HG03442 (cell line): ENCODE measurements around the gene ZNF490.
"Not testable (repeated sequence)": the region's sequence is repeated elsewhere in the genome, so short reads cannot be mapped to it uniquely, and the experiment has no call there.

Experiments used
- ATAC-seq: cut with Tn5 transposase; IDR thresholded peaks from one replicate; pipeline ENCODE4 v1.9.1; 2021; ENCODE audit warnings: mild to moderate bottlenecking, moderate library complexity; ENCODE audit not compliant: unreplicated experiment

ZNF490 gene

DNA sequence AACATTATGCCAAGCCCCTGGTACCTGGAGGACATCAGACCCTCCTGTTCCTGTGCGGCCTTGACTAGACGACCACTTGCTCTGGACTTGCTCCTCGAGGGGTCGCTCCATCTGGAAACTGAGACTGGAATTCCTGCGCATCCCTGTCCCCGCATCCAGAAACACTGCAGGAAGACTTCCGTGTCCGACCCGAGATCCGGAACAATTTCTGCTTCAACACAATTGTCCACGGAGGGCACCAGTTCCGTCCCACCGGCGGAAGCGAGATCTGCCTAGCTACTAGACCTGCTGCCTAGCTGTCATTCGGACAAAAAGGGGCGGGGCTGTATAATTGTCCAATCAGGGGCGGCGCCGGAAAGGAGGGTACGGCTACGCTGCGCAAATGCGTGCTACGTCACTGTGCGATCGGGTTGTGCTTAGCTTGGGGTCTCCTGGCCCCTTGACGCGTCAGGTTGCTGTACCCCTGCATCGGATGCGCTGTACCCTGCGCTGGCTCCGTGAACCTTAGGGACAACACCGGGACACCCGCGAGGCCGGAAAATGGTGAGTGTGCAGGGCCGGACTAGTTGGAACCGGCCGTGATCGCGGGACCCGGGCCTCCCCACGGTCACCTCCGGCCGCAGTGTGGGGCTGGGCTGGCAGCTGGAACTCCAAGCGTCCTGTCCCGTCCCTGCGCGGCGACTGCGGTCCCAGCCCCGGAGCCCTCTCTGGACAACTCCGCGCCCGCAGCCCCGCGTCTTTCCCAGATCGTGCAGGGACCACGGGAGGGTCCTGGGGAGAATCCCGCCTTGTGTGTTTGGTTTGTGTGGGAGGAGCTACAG is at the start of gene ZNF490, which contains the start of gene ZNF791:
Gene ZNF490 (minus strand): TSS at position 274 of the 821 bp plus-strand sequence. CDS start 133 bp downstream, at position 141.
Gene ZNF791 (plus strand): TSS at position 381 of the 821 bp plus-strand sequence. CDS start 160 bp downstream, at position 541.
- peak; percentile 76 for ATAC-seq

- no peak for ATAC-seq
Observed at GRCh38 chr19:12657966-12658365, 47.4 kb upstream of the ZNF490 start.

DNA sequence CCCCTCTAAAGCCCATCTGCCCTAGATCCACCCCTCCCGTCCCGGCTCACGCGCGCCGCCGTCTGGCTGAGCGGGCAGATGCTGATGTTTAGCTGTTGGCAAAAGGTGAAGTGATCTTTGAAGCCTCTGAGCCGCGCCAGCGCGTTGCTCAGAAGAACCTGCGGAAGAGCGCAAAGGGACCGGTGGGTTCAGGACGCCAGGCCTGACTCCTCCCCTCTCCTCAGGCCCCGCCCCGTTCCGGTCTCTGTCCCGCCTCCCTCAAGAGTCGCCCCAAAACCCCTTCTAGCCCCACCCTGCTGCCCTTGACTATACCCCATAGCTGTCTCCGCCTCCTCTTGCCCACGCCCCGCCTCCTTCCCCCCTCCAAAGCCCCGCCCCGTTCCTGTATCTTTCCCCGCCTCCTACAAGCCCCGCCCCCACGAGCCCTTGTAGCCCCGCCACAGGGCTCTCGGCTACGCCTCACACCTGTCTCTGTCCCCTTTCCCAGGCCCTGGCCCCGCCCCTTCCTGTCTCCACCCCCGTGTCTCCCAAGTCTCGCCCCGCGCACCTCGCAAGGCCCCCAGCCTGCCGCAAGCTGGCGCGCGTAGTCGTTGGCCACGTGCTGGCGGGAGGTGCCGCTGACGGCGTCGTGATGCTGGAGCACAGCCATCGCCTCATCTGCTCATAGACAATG is 46.4 kb upstream of the ZNF490 start:
- no peak for ATAC-seq

- no peak for ATAC-seq
Observed at GRCh38 chr19:12655546-12655945, 44.9 kb upstream of the ZNF490 start.

GRCh38 chr19:12652219-12652618 is 41.6 kb upstream of the ZNF490 start:
- no peak for ATAC-seq

- no peak for ATAC-seq
Observed at GRCh38 chr19:12649941-12650340, 39.3 kb upstream of the ZNF490 start.

- ATAC-seq = no peak
Observed at GRCh38 chr19:12648088-12648487, 37.5 kb upstream of the ZNF490 start.

DNA sequence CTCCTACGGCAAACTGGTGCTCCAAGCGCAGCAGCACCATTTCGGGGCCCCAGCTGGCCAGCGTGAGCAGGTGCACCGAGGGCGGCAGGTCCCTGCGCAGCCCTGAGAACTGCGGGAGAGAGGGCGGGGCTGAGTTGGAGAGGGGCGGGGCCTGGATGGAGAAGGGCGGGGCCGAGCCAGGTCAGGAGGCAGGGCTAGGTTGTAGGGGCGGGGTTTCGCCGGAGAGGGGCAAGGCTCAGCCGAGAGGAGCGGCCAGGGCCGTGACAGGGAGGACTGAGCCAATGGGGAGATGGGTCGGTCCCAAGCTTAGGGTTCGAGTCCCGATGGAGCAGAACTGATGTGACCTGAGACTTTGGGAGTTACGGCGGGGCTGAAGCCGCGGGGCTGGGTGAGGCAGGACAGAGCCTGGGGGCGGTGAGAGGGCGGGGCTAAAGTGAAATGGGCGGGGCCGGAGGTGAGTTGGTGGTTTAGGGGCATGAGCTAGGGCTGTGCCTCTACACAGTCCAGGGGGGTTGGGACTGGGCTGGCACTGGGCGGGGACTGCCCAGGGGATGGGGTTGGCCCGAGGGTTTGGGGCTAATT is 37.0 kb upstream of the ZNF490 start:
- no peak for ATAC-seq

GRCh38 chr19:12647047-12647446 is 36.4 kb upstream of the ZNF490 start:
- no peak for ATAC-seq

DNA sequence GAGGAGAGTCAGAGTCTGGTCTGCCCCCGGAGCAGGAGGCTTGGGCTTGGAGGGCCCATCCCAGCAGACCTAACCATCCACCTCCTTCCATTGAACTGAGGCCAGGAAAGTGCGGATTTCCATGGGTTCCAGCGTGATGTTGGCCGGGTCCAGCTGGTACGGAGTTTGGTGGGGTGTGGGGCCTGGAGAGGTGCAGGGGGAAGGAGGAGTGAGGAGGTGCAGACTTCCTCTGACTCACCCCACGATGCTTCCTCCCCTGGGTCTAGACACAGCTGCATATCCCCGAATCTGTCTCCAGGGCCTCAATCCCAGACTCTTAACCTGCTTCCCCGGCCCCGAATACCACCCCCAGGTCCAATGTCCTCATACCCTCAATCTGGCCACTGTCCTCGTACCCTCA is 35.9 kb upstream of the ZNF490 start:
- no peak for ATAC-seq

- not testable (repeated sequence) for ATAC-seq
Observed at GRCh38 chr19:12643716-12644115, 33.1 kb upstream of the ZNF490 start.

DNA sequence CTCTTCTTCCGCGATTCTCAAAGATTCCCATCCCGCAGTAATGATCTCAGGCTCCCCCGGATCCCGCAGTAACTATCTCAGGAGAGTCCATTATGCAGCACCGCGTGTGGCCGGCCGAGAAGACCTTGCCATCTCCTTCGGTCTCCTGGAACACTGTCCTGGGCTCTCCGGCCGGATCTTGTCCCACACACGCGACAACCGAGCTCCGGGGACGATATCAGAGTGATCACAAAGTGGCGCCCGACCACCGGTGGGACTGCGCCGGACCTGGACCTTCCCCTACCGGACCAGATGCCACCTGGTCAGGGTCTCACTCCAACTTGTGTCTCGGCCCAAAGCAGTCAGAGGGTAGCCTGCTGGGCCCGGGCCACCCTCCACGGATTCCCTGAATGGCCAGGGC is 31.9 kb upstream of the ZNF490 start:
- ATAC-seq = no peak

DNA sequence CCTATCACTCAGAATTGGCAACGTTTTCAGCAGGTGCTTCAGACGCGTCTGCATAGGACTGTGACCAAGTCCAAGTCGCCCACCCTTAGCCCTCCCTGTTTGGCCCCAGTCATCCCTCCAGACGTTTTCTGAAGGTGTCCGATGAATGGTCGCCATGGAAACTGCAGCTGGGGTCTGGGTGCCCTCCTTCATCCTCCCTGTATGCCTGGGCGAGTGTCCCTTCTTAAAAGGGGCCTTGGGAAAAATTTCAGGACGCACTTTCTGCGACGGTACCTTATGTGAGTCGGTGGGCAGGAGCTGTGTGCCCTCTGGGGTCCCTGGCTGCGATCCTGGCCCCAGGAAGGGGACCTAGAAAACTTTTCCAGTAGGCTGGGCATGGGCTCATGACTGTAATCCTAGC is 30.8 kb upstream of the ZNF490 start:
- no peak for ATAC-seq

- ATAC-seq = no peak
Observed at GRCh38 chr19:12639901-12640613, 29.4 kb upstream of the ZNF490 start.

- no peak for ATAC-seq
Observed at GRCh38 chr19:12638611-12639182, 28.1 kb upstream of the ZNF490 start.

DNA sequence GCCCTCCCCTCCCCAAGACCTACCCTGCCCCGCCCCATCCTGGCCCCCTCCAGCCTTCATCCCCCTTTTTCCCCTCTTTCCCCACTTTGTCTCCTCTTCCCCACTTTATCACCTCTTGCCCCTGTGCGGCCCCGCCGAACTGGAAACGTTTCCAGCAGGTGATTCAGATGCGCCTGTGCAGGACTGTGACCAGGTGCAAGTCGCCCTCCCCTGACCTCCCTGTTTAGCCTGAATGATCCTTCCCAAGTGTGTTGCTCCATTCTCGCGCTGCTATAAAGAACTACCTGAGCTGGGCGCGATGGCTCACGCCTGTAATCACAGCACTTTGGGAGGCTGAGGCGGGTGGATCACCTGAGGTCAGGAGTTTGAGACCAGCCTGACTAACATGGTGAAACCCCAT is 26.0 kb upstream of the ZNF490 start:
- no peak for ATAC-seq

- no peak for ATAC-seq
Observed at GRCh38 chr19:12629215-12629614, 18.6 kb upstream of the ZNF490 start.

- ATAC-seq = no peak
Observed at GRCh38 chr19:12628040-12629022, 17.7 kb upstream of the ZNF490 start.

- ATAC-seq = no peak
Observed at GRCh38 chr19:12626958-12627357, 16.3 kb upstream of the ZNF490 start.
